ENCODE data around the gene TMEM256. TPM values are rescaled to one million over a fixed set of nuclear protein-coding genes. Genes with fewer than 3 reads are reported as not detected.

TMEM256 gene
- total RNA-seq, 2 experiments from 2014 or later = 47.5 to 56.1 TPM

GRCh38 chr17:7438656-7439460, 35.0 kb upstream of the TMEM256 start:
- DNase-seq (no peak), ATAC-seq (no peak)
- H3K27me3 Mint-ChIP-seq = peaks cover 34% of the 10 kb centered on the region
- peak overlapping the region; percentile 47 for H3K27ac Mint-ChIP-seq
- peaks cover 48% of the 10 kb centered on the region for H3K4me1 Mint-ChIP-seq
- no peaks in the 10 kb centered on the region for H3K9me3 Mint-ChIP-seq (ENCODE audit: low read depth)
- CTCF ChIA-PET = interaction anchor here (1.0 to 5.3 kb wide), 8 partner anchors 16 to 122 kb away, joined by 3 to 88 read pairs (median 24); partner anchors contain the start of genes PLSCR3, SENP3 and TMEM95
- H3K36me3 Mint-ChIP-seq = peaks cover 11% of the 10 kb centered on the region
- H3K4me3 Mint-ChIP-seq = peak overlapping the region; percentile 64

DNA sequence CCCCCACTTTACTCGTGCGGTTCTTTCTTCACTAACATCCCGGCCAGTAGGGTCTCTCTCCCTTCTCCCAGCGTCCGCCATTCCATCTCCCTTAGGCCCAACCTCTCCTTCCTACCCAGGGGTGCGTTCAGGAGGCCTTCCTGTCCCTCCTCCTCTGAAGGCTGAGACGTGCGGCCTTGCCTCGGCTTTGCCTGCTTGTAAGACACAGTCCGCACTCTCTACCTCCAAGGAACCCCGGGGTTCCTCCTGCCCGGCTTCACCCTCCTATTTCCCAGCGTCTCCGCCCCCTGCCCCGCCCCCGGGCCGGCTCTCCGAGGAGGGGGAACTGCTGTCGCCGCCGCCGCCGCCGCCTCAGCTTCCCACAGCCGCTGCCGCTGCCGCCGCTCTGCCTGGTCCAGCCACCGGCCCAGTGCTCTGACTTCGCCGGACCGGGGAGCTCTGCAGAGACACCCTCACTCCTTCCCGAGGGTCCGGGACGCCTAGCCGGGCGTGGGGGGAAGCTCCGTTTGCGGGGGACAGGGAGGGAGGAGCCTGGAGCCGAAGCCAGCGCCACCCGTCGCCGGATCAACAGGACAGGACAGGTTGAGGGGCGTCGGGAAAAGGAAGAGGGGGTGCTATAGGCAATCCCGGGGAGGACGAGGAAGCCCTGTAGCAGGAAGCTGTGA, 34.2 kb upstream of the TMEM256 start:
- no peak for ATAC-seq
- Mint-ChIP-seq H3K9me3 (ENCODE audit: low read depth) (no peaks in the 10 kb centered on the region), H3K4me1 (peaks cover 48% of the 10 kb centered on the region), H3K27ac (peak overlapping the region; percentile 28), H3K36me3 (peaks cover 11% of the 10 kb centered on the region), H3K27me3 (peaks cover 28% of the 10 kb centered on the region), H3K4me3 (peak overlapping the region; percentile 64)
- DNase-seq = peak; percentile 61
- CTCF ChIA-PET = interaction anchor here (1.2 to 5.3 kb wide), 9 partner anchors 7 to 175 kb away, joined by 4 to 88 read pairs (median 32); partner anchors contain the start of genes CHRNB1, NEURL4, PLSCR3 and SENP3

- DNase-seq (no peak), ATAC-seq (no peak)
- Mint-ChIP-seq H3K4me1 (peaks cover 48% of the 10 kb centered on the region), H3K4me3 (peak overlapping the region; percentile 86), H3K9me3 (ENCODE audit: low read depth) (no peaks in the 10 kb centered on the region), H3K27me3 (peaks cover 26% of the 10 kb centered on the region), H3K36me3 (peaks cover 11% of the 10 kb centered on the region), H3K27ac (peak overlapping the region; percentile 28)
- CTCF ChIA-PET = interaction anchor here (0.8 to 5.3 kb wide), 45 partner anchors 8 to 249 kb away, joined by 3 to 88 read pairs (median 6); partner anchors contain the start of genes ACAP1, CHRNB1, FXR2 and NEURL4
These were observed 33.5 kb upstream of the TMEM256 start for GRCh38 chr17:7437369-7437863.

DNA sequence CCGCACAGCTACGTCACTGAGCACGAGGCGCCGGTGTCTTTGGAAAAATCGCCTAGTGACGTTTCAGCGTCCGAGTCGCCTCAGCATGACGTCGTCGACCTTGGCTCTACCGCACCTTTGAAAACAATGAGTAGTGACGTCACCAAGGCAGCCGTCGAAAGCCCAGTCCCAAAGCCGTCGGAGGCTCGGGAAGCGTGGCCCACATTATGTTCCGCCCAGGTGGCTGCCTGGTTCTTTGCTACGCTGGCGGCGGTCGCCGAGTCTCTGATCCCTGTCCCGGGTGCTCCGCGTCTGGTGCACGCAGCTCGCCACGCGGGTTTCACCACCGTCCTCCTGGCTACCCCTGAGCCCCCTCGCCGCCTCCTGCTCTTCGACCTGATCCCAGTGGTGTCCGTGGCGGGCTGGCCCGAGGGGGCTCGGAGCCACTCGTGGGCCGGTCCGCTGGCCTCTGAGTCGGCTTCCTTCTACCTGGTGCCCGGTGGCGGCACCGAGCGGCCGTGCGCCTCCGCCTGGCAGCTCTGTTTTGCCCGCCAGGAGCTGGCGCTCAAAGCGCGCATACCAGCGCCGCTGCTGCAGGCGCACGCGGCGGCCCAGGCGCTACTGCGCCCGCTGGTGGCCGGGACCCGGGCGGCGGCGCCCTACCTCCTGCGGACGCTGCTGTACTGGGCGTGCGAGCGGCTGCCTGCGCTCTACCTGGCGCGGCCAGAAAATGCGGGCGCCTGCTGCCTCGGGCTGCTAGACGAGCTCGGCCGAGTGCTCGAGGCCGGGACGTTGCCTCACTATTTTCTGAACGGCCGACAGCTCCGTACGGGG, 32.9 kb upstream of the TMEM256 start:
- DNase-seq (peak; percentile 87), ATAC-seq (peak; percentile 71)
- Mint-ChIP-seq H3K36me3 (peaks cover 11% of the 10 kb centered on the region), H3K9me3 (ENCODE audit: low read depth) (no peaks in the 10 kb centered on the region), H3K4me3 (peak overlapping the region; percentile 86), H3K4me1 (peaks cover 48% of the 10 kb centered on the region), H3K27me3 (peaks cover 21% of the 10 kb centered on the region), H3K27ac (peak overlapping the region; percentile 97)
- CTCF ChIA-PET = interaction anchor here (0.8 to 5.3 kb wide), 53 partner anchors 9 to 408 kb away, joined by 3 to 88 read pairs (median 5); partner anchors contain the start of genes ACAP1, CHRNB1, FXR2 and NEURL4

GRCh38 chr17:7435676-7436555, 32.0 kb upstream of the TMEM256 start:
- Mint-ChIP-seq H3K36me3 (peaks cover 11% of the 10 kb centered on the region), H3K27ac (peak overlapping the region; percentile 97), H3K4me3 (peak overlapping the region; percentile 86), H3K27me3 (peaks cover 18% of the 10 kb centered on the region), H3K4me1 (peaks cover 48% of the 10 kb centered on the region), H3K9me3 (ENCODE audit: low read depth) (no peaks in the 10 kb centered on the region)
- ATAC-seq = peak; percentile 38
- CTCF ChIA-PET = interaction anchor here (0.9 to 5.3 kb wide), 43 partner anchors 9 to 409 kb away, joined by 3 to 88 read pairs (median 6); partner anchors contain the start of genes ACAP1, CHRNB1, NEURL4 and NLGN2
- peak; percentile 79 for DNase-seq

DNA sequence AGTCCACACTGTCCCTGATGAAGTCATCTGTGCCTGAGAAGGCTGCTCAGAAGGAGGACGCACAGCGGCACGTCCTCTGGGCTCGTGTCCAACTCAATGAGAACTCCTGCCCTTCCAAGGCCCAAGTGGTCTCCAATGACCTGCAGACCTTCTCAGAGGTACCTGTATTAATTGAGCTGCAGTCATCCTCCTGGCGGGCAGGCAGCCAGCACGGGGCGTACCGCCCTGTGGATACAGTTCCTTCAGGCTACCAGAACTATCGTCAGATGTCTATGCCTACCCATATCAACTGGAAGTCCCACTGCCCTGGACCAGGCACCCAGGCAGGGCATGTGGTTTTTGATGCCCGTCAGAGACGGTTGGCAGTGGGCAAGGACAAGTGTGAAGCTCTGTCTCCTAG, 28.4 kb upstream of the TMEM256 start:
- ATAC-seq (no peak), DNase-seq (no peak)
- no peaks in the 10 kb centered on the region for H3K36me3 Mint-ChIP-seq
- peaks cover 20% of the 10 kb centered on the region for H3K4me1 Mint-ChIP-seq
- no peaks in the 10 kb centered on the region for H3K27me3 Mint-ChIP-seq
- no peaks in the 10 kb centered on the region for H3K9me3 Mint-ChIP-seq (ENCODE audit: low read depth)
- no peak overlapping the region for H3K27ac Mint-ChIP-seq
- no peak overlapping the region for H3K4me3 Mint-ChIP-seq
- CTCF ChIA-PET = interaction anchor here (1.0 kb wide), 1 partner anchor 28 kb away, joined by 3 read pairs; the partner anchor contains the start of gene TMEM256

- CTCF ChIA-PET = interaction anchor here (0.6 kb wide), 1 partner anchor 227 kb away, joined by 3 read pairs; no protein-coding TSS in a partner anchor
- Mint-ChIP-seq H3K27ac (no peak overlapping the region), H3K27me3 (no peaks in the 10 kb centered on the region), H3K4me1 (peaks cover 11% of the 10 kb centered on the region), H3K9me3 (ENCODE audit: low read depth) (no peaks in the 10 kb centered on the region), H3K36me3 (no peaks in the 10 kb centered on the region), H3K4me3 (no peak overlapping the region)
- no peak for DNase-seq
- no peak for ATAC-seq
These were observed 27.3 kb upstream of the TMEM256 start for GRCh38 chr17:7431231-7431630.

- Mint-ChIP-seq H3K27me3 (no peaks in the 10 kb centered on the region), H3K4me3 (no peak overlapping the region), H3K36me3 (no peaks in the 10 kb centered on the region), H3K27ac (no peak overlapping the region), H3K9me3 (ENCODE audit: low read depth) (no peaks in the 10 kb centered on the region), H3K4me1 (no peaks in the 10 kb centered on the region)
- CTCF ChIA-PET = no interaction called here
- no peak for DNase-seq
- ATAC-seq = no peak
These were observed 25.8 kb upstream of the TMEM256 start for GRCh38 chr17:7429722-7430121.

GRCh38 chr17:7428557-7428956, 24.7 kb upstream of the TMEM256 start, which contains the start of gene SPEM3:
TSS of gene SPEM3 (plus strand) at chr17:7428857. CDS start at chr17:7428903, 46 bp downstream.
- Mint-ChIP-seq H3K27ac (no peak within 1 kb of the TSS), H3K36me3 (no peaks in the 10 kb centered on the region), H3K9me3 (ENCODE audit: low read depth) (no peaks in the 10 kb centered on the region), H3K4me3 (no peak within 1 kb of the TSS), H3K4me1 (no peaks in the 10 kb centered on the region), H3K27me3 (no peaks in the 10 kb centered on the region)
- ATAC-seq (no peak), DNase-seq (no peak)
- CTCF ChIA-PET = no interaction called here

GRCh38 chr17:7427549-7427948, 23.7 kb upstream of the TMEM256 start:
- CTCF ChIA-PET = interaction anchor here (0.9 kb wide), 1 partner anchor 9 kb away, joined by 3 read pairs; no protein-coding TSS in a partner anchor

DNA sequence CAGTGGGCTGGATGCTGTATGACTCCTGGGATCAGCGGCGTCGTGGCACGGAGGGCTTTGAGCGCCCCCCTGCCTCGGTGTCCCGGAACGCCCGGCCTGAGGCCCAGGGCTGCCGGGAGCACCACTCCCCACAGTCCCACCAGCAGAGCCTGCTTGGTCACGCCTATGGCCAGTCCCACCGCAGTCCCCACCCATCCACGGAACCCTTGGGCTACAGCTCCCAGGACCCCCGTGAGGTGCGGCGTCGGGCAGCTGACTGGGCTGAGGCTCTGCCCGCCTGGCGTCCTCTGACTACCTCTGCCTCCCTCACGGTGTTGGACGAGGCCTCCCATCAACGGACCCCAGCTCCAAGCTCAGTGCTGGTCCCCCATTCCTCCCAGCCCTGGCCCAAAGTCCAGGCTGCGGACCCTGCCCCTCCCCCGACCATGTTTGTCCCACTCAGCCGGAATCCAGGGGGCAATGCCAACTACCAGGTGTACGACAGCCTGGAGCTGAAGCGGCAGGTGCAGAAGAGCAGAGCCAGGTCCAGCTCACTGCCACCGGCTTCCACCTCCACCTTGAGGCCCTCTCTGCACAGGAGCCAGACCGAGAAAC, 23.1 kb upstream of the TMEM256 start:
- Mint-ChIP-seq H3K4me3 (no peak overlapping the region), H3K36me3 (no peaks in the 10 kb centered on the region)

More at GRCh38 chr17:7427549-7427948, 23.7 kb upstream of the TMEM256 start:
- no peaks in the 10 kb centered on the region for H3K4me1 Mint-ChIP-seq
- H3K9me3 Mint-ChIP-seq (ENCODE audit: low read depth) = no peaks in the 10 kb centered on the region
- DNase-seq = no peak
- ATAC-seq = no peak
- H3K4me3 Mint-ChIP-seq = no peak overlapping the region
- H3K27ac Mint-ChIP-seq = no peak overlapping the region
- no peaks in the 10 kb centered on the region for H3K36me3 Mint-ChIP-seq
- H3K27me3 Mint-ChIP-seq = no peaks in the 10 kb centered on the region

More for the DNA sequence above, 23.1 kb upstream of the TMEM256 start:
- no peak for ATAC-seq
- DNase-seq = no peak
- CTCF ChIA-PET = interaction anchor here (0.9 kb wide), 1 partner anchor 9 kb away, joined by 3 read pairs; no protein-coding TSS in a partner anchor
- Mint-ChIP-seq H3K4me1 (no peaks in the 10 kb centered on the region), H3K9me3 (ENCODE audit: low read depth) (no peaks in the 10 kb centered on the region), H3K27me3 (no peaks in the 10 kb centered on the region), H3K27ac (no peak overlapping the region)
